GM19240 (cell line): ENCODE measurements around the gene TTLL9.

Experiments used
- DNase-seq: peaks from one replicate; pipeline ENCODE4 v3.0.0; 2011; ENCODE audit warnings: low spot score; ENCODE audit not compliant: insufficient read length

TTLL9 gene

DNA sequence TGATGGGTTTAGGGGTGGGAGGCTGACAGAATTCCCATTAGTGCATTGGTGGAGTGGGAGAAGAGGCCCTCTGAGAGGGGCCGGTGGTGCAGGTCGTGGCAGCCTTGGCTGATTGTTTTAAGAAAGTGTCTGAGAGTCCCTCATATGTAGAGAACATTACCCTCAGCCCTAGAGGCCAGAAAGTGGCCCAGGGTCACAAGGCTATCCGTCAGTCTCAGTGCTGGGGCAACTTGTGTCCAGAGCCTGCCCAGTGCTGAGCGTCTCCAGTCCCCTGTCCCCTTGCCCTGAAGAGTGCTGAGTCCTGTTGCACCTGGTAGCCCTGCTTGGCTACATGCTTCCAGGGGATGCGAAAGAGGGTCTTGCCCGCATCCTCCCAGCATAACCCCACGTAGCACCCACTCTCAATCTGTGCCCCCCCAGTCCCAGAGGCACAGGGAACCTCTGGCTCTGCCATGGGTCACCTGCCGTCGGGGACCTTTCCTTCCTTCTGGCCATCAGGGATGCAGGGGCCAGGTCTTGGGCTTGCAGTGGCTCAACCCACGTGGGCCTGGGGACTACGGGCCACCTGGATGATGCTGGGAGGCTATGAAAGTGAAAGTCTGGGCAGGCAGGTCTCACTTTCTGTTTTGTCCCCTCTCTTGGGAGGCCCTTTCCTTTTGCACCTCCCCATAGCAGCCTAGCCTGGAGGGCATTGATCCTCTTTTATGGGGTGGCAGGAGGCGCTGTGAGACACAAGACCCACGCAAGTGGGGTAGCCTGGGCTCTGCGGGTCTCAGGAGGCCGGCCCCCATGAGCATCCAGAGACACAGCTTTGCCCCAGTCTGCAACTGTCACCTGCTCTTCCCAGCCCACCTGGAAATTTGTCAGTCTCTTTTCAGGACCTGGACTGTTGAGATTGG is 12.3 kb upstream of the TTLL9 start:
- peak; percentile 72 for DNase-seq

DNA sequence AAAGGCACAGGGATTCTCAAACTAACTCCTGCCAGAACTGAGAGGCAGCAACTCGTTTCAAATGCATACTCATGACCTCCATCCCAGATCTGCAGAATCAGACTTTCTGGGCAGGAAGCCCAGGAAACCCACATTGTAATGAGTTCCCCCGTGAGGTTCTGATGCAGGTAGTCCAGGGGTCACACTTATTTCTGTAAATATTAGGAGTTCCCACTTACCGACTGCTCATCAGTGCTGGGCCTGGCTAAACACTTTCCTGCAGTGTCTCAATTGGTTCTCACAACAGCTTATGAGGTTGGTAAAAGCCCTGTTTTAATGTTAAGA is 11.7 kb upstream of the TTLL9 start:
- no peak for DNase-seq

DNA sequence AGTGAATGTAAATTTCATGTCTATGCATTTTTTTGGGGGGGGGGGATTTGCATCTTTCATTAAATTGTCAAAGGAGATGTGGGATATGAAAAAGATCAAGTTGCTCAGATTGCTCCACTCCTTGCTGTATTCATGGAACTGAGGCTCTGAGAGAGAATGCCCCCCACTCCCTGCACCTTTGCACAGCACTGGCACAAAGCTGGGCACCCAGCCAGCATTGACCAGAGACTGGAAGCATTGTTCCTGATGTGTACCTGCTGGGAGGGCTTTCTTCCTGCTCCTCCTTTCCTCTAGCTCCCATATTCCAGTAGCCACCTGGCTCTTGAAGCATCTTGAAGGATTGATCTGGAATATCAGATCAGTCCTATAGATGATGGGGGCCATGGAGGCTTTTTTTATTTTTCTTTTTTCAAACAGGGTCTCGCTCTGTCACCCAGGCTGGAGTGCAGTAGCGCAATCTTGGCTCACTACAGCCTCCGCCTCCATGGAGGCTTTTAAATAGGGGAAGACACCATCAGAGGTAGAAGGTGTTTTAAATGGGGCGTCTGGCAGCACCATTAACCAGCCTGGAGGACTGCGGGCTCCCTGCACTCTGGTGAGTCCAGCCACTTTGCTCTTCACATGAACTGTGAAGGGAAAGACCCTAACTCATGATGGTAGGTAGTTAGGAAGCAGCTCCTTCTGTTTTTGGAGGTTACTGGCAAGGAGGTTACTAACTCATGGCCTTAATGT is 11.0 kb upstream of the TTLL9 start:
- no peak for DNase-seq

DNA sequence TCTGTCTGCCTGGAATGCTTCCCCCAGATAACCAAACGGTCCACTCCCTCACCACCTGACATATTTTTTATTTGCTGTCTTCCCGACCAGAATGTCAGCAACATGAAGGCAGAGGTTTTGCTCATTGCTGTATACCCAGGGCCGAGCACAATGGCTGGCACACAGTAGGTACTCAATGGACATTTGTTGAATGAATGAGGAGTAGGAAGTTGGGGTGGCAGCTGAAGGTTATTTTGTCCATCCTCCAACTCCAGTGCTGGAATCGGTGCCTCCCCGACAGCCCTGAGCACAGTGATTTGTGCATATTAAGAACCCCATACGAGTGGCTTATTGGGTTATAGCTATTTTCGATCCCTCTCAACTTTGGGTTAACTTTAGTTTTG is 10.4 kb upstream of the TTLL9 start:
- no peak for DNase-seq

DNA sequence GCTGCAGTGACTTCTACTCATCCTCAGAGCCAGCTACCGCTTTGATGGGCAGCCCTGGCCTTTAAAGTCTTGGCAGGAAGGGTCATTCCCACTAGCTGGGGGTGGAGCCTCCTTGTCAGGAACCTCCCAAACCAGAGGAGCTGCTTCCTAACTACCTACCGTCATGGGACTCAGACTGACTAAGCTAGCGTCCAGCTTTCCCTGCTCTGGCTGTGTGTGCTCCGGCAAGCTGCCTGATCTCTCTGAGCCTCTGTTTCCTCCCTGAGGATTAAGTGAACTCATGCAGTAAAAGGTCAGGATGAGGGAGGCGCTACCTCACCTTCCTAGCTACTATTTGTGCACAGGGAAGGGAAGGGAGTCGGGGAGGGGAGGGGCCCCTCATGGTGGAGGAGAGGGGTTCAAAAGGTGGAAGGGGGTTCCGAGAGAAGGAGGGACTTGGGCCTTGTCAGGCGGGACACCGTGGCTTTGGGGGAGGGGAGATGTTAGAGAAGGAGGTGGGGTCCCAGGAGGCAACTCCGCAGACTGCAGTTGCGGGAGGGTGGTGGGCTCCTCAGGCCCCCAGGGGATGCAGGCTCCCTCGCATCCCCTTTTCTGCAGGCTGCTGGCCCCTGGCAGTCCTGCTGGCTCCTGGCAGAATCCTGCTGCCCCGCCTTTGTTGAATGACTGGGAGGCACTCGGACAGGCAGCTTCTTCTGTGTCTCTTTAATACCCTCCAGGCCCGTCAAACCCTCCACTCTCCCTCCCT is 9.9 kb upstream of the TTLL9 start:
- no peak for DNase-seq

DNA sequence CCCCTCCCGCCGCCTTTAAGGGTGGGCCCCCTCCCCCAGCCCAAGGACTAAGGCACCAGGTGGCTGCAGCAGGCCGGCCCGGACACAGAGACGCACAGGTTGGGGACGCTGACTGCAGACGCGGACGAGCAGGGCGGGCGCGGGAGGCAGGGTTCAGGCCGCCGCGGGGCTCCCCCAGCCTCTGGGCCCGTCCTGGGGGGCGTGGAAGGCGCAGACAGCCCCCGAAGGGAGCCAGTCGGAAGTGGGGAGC is 9.4 kb upstream of the TTLL9 start:
- no peak for DNase-seq

DNA sequence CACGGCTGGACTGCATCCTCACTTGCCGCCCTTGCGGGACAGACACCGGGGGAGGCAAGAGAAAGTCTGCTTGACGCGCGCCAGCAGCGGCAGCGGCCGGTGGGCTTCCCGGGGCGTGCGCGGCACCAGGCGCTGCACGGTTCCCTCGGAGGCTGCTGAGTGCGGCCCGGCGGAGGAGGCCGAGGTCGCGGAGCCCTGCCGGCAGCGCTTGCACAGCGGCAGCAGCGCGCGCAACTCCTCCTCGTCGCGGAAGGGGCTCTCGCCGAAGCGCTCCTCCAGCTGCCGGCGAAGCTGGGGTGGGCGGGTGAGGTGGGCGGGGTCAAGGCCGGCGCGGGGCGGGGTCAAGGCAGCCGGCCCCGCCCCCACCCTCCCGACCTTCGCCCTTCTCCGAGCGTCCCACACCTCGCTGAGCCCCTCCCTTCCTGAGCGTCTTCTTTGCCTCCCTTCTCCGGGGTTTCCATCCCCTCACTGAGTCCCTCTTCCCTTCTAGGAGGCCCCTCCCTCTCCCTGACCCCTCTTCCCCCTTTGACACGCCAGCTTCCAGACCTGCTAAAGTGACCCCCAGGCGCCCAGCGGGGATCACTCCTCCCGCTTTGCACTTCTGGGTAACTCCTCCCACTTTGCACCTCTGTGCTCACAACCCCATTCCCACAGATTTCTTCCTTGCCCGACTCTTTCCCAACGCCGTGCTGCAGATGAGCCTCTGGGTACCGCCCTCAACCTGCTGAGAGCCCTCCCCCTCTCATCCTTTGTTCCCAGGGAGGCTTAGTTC is 8.9 kb upstream of the TTLL9 start:
- DNase-seq = peak; percentile 85

DNA sequence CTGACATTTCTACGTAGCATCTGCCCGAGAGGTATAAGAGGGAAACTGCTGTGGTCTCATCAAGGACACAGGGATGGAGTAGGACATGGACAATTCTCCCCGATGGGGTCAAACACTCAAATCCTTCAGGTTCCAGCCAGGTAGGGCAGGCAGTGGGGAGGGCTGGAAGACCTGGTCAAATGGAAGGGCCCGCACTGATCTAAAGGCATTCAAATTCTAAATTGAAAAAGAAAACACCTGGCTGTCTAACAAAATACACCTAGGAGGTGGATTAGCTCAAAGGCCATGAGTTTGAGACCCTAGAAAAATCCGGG is 8.3 kb upstream of the TTLL9 start:
- DNase-seq = no peak

DNA sequence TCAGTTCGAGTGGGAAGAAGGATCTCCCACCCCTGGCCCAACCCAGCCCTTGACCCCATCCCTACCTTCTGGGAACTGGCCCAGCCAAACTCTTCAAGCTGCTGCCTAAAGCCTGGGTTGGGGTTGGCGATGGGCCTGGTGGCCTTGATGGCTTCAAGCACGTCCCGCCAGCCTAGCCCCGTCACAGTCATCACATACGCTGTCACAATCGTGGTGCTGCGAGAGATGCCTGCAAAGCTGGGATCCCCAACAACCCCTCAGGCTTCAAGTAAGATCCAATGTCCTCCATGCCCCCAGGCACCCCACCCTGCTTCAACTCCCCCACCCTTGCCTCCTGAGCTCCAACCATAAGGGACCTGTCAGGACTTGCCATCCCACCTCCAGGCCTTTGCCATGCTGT is 7.9 kb upstream of the TTLL9 start:
- no peak for DNase-seq

DNA sequence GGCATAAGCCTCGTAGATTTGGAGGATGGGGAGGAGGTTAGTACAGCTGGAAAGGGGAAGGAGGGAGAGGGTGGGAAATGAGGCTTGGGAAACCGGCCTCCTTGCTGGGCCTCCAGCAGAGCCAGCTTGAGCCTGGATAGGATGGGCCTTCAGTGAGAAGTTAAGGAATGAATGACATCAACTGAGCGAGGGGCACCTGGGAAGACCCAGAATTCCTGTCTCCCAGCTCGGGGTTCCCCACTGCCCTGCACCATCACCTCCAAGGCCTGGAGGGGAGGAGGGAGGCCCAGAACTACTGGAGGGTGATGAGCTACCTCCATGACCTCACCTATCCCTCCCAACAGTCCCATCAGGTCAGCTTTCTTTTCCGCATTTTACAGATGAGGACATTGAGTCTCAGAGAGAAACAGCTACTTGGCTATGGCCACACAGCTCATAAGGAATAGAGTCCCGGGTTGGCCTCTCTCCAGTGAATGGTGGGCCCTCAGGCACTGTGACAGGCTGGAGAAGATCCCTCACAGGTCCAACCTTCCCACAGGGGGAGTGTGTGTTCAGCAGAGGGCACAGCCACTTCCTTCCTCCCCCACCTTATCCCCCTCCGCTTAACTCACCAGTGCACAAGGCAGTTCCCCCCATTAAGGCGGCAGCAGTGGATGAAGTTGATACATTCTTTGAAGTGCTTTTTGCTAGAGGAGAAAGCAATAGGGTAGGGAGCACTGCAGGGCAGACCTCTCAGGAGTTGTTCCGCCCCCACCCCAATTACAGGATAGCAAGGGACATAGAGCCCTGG is 6.9 kb upstream of the TTLL9 start:
- DNase-seq = no peak

DNA sequence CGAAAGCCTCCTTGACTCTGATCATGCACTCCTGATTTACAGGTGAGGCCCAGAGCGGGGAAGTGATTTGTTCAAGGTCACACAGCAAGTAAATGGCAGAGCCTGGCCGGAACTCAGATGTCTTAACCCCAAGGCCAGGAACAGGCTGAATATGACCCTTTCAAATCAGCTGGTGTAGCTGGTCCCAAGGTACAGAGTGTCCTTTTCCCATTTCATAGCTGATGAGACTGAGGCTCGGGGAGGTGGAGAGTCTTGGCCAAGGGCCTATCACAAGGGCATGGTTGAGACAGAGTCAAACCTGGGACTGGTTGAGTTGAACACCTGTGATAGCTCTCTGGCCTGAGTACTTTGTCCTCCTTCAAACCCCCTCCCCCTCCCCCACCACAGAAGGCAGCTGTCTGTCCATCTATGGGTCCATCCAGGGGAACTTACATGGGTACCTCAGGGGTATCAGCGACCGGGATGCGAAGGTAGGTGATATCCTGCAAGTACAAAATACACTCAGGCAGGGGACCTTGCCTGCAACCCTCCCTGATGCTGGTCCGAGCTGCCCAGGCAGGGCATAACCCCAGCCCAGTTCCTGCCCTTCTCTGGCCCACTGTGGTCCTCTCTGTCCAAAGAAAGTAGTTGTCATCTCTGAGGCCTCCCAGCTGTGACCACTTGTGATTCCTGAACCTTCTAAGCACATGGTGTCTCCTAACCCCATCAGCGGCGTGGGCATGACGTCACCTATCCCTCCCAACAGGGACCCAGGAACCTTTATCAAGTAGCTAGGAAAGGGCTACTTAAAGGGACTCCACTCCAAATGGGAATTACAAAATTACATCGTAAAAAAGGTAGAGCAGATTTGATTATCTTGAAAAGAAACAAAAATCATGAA is 5.7 kb upstream of the TTLL9 start:
- no peak for DNase-seq

DNA sequence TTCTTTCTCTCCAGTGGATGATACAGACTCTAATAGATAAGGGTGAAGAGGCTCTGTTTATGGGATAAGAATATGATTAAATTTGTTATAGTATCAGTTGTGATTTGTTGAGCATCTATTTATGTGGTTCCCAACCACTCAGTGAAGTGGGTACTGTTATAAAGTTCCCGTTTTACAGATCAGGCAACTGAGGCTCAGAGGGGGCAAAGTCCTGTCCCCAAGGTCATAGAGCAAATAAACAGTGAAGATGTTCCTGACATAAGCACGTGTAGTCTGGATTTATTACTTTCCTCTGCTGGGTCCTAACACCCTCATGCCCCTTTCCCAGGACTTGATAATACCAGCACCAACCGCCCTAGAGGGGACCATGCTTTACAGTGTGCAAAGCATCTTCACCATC is 4.2 kb upstream of the TTLL9 start:
- no peak for DNase-seq

DNA sequence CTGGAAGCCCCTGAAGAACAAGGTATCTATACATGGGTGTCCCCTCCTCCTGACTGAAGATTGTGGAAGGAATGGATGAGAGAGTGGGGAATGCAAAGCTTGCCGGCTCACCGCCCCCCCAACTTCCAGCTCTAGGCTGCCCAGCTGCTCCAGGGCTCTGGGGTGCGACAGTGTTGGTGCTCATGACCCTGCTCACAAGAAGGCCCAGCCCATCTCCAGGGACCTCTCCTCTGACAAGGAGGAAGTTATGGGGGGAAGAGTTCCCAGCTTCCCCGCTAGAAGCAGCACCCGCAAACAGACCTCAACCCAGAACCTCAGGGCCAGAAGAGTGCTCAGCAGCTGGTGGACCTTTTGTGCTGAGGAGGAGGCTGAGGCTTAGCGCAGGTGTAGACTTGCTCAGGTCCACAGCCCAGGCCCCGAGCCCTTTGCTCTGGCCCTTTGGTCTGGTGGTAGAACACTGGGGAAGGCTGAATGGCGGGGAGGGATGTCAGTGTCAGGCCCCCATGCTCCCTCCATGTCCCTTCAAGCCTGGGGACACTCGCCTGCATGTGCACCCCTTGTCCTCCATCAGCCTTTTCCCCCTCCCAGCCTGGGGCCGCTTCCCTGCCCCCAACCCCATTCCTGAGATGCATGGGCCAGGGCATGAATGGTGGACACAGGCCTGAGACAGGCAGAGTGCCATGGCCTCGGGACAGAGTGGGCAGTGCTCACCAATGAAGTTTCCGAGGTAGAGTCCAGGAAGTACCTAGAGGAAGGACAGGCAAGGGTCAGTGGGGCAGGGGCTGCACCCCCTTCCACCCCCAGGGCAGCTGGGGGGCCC is 1.4 kb upstream of the TTLL9 start:
- no peak for DNase-seq

DNA sequence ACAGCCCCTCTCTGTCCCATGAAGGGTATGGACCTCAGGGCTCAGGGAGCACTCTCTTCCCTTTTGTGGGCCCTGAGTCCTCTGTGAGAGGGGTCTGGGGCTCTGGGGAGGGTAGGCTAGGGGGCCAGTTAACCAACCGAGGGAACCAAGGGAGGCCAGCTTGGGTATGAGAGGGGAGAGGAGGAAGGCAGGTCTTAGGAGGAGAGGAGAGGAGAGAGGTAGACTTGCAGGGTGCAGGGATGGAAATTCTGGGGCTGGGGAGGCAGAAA is 827 bp upstream of the TTLL9 start:
- DNase-seq = no peak

DNA sequence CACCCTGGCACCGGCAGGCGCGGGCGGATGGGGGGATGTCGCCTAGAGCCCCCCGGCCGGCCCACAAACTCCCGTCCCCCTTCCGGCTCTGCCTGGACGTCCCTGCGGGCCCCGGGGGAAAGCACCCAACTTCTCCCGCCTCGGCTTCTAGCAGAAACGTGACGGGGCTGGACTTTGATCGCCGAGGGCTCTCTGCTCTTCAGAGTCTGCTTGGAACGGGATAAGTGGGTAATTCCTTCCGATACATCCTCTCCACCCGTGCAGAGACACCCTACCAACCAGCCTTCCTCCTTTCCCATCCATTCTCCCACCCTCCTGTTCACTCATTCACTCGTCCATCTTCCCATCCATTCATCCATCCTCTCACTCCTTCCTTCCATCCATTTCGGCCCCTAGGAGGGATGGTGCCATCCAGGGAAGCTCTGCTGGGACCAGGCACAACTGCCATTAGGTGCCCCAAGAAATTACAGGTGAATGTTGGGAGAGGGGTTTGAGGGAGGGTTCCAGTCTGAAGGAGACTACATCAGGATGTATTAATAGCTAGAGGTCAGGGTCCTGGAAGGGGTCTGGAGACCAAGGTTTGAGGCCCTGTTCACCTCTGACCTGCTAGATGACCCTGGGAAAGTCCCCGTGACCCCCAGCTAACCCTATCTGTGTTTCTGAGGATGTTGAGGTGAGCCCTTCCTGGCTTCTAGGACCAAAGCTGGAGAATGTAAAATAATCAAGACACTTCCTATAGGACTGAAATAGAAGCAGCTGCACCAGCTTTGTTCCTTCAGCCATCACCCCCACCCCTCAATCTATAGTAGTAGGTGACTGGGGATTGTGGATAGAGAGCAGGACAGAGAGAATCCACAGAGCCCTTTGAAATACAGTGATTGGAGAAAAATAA is 538 bp downstream of the TTLL9 start:
- no peak for DNase-seq

DNA sequence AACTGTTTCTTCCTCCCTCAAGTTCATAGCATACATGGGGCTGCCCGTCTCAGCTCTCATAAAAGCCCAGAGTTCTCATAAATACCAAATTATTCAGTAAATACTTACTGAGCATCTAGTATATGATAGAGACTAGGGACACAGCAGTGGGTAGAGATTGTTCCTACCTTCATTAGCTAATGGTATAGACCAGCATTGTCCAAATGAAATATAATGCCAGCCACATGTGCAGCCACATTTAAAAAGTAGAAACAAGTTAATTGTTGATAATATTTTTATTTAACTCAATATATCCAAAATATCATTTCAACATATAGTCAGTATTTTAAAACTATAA is 1.2 kb downstream of the TTLL9 start:
- DNase-seq = no peak

DNA sequence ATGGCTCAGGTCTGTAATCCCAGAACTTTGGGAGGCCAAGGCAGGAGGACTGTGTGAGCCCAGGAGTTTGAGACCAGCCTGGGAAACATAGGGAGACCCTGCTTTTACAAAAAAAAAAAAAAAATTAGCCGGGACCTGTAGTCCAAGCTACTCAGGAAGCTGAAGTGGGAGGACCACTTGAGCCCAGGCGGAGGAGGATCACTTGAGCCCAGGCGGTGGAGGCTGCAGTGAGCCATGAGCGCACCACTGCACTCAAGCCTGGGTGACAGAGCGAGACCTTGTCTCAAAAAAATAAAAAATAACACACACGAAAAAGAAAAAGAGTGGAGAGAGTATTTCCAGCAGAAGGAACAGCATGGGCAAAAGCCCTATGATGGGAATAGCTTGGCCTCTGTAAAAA is 2.0 kb downstream of the TTLL9 start:
- no peak for DNase-seq

DNA sequence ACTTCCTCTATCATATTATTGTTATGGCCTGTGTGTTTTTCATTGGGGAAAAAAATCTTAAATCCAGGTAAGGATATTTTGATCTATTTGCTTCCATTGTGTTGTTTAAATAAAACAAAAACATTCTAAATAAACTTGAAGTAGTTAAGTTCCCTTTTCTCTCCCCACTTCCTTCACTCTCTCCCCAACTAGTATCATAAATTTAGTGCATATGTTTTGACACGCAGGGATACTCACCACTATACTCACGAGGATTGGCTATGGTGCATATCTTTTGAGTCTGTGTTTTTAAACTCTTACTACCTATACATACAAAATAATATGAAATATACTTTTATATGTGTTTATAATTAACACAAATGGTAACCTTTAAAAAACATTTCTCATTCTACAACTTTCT is 5.2 kb downstream of the TTLL9 start:
- DNase-seq = no peak

DNA sequence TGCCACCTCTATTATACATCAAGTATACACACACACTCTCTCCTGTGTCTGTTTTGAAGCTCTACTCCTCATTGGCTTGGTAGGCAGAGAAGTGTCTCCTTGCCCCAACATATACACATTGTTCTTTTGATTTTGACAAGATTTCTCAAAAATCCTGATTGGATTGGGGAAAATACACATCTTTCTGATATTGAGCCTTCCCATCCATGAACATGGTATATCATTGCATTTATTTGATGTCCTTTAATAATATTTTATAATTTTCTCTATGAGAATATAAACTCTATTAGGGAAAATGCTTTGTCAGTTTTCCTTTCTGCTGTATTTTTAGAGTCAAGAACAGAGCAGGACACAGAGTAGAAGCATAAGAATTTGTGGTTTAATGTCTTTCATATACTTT is 7.2 kb downstream of the TTLL9 start:
- no peak for DNase-seq
